Measurements from ENCODE around the gene KCND3. TPM values are rescaled to one million over a fixed set of nuclear protein-coding genes. Genes with fewer than 3 reads are reported as not detected.

The KCND3 gene
- total RNA-seq, 1 experiment from 2014 or later = 0.10 TPM

- in situ Hi-C loops (cut with HindIII; ENCODE audit: low sequenced_read_pairs) = no loop called here
- peak; percentile 86 for DNase-seq (ENCODE audit: low spot score)
These were observed 249.3 kb downstream of the KCND3 start for GRCh38 chr1:111739925-111740765.

GRCh38 chr1:111739194-111739924 is 250.1 kb downstream of the KCND3 start, which contains the start of gene INKA2:
Gene INKA2, minus strand, starts transcription at chr1:111739395. Its CDS starts 153 bp downstream, at chr1:111739242.
- in situ Hi-C loops (cut with HindIII; ENCODE audit: low sequenced_read_pairs) = no loop called here
- peak; percentile 92 for DNase-seq (ENCODE audit: low spot score)

- in situ Hi-C loops (cut with HindIII; ENCODE audit: low sequenced_read_pairs) = no loop called here
- peak; percentile 72 for DNase-seq (ENCODE audit: low spot score)
These were observed 250.9 kb downstream of the KCND3 start for GRCh38 chr1:111738436-111739193.

- in situ Hi-C loops (cut with HindIII; ENCODE audit: low sequenced_read_pairs) = no loop called here
- DNase-seq (ENCODE audit: low spot score) = no peak
These were observed 251.4 kb downstream of the KCND3 start for GRCh38 chr1:111738133-111738435.

- DNase-seq (ENCODE audit: low spot score) = peak; percentile 48
- in situ Hi-C loops (cut with HindIII; ENCODE audit: low sequenced_read_pairs) = no loop called here
These were observed 252.0 kb downstream of the KCND3 start for GRCh38 chr1:111737216-111738132.

GRCh38 chr1:111736548-111737215 is 252.8 kb downstream of the KCND3 start:
- in situ Hi-C loops (cut with HindIII; ENCODE audit: low sequenced_read_pairs) = no loop called here
- peak; percentile 42 for DNase-seq (ENCODE audit: low spot score)

- DNase-seq (ENCODE audit: low spot score) = no peak
- in situ Hi-C loops (cut with HindIII; ENCODE audit: low sequenced_read_pairs) = no loop called here
These were observed 253.5 kb downstream of the KCND3 start for GRCh38 chr1:111735858-111736544.

GRCh38 chr1:111735321-111735720 is 254.1 kb downstream of the KCND3 start:
- no peak for DNase-seq (ENCODE audit: low spot score)
- in situ Hi-C loops (cut with HindIII; ENCODE audit: low sequenced_read_pairs) = no loop called here

- in situ Hi-C loops (cut with HindIII; ENCODE audit: low sequenced_read_pairs) = no loop called here
- no peak for DNase-seq (ENCODE audit: low spot score)
These were observed 254.6 kb downstream of the KCND3 start for GRCh38 chr1:111734856-111735255.

- no peak for DNase-seq (ENCODE audit: low spot score)
- in situ Hi-C loops (cut with HindIII; ENCODE audit: low sequenced_read_pairs) = no loop called here
These were observed 255.0 kb downstream of the KCND3 start for GRCh38 chr1:111734426-111734825.

- in situ Hi-C loops (cut with HindIII; ENCODE audit: low sequenced_read_pairs) = no loop called here
- DNase-seq (ENCODE audit: low spot score) = no peak
These were observed 255.5 kb downstream of the KCND3 start for GRCh38 chr1:111733992-111734341.

GRCh38 chr1:111733183-111733991 is 256.1 kb downstream of the KCND3 start:
- DNase-seq (ENCODE audit: low spot score) = no peak
- in situ Hi-C loops (cut with HindIII; ENCODE audit: low sequenced_read_pairs) = no loop called here

- in situ Hi-C loops (cut with HindIII; ENCODE audit: low sequenced_read_pairs) = no loop called here
- no peak for DNase-seq (ENCODE audit: low spot score)
These were observed 256.8 kb downstream of the KCND3 start for GRCh38 chr1:111732718-111733117.

GRCh38 chr1:111731956-111732355 is 257.5 kb downstream of the KCND3 start:
- DNase-seq (ENCODE audit: low spot score) = no peak
- in situ Hi-C loops (cut with HindIII; ENCODE audit: low sequenced_read_pairs) = no loop called here

- in situ Hi-C loops (cut with HindIII; ENCODE audit: low sequenced_read_pairs) = no loop called here
- DNase-seq (ENCODE audit: low spot score) = no peak
These were observed 258.8 kb downstream of the KCND3 start for GRCh38 chr1:111730706-111731105.

GRCh38 chr1:111729946-111730681 is 259.4 kb downstream of the KCND3 start:
- in situ Hi-C loops (cut with HindIII; ENCODE audit: low sequenced_read_pairs) = no loop called here
- DNase-seq (ENCODE audit: low spot score) = no peak
